Liver (tissue), 3 donors: ENCODE results near the gene ERGIC3.

Source experiments
- ATF3 ChIP-seq: IDR thresholded peaks from 2 replicates; pipeline ENCODE4 v1.6.1; 2016; ENCODE audit warnings: antibody characterized with exemption
- CTCF ChIP-seq: fragments of 150-350 bp; IDR thresholded peaks from 2 replicates; pipeline ENCODE4 v1.5.1; 2017; ENCODE audit warnings: improper control_type of control experiment, low read depth, low read length; ENCODE audit not compliant: missing input control
- EGR1 ChIP-seq, 2 donors: IDR thresholded peaks; 2 replicates each; pipeline ENCODE4 v1.6.1; 2016 to 2018; ENCODE audit warnings: antibody characterized with exemption in 2 of 2, low read depth in 2 of 2
- GABPA ChIP-seq, 2 donors: IDR thresholded peaks in 1 of 2; conservative IDR thresholded peaks in 1 of 2; 2 replicates each; pipeline ENCODE4 v1.6.1; 2016; ENCODE audit warnings: antibody characterized with exemption in 2 of 2, mild to moderate bottlenecking in 1 of 2, moderate library complexity in 1 of 2
- HNF4G ChIP-seq: IDR thresholded peaks from 2 replicates; pipeline ENCODE4 v1.6.1; 2016; ENCODE audit warnings: antibody characterized with exemption
- JUND ChIP-seq, 2 donors: IDR thresholded peaks; 2 replicates each; pipeline ENCODE4 v1.6.1; 2016; ENCODE audit warnings: antibody characterized with exemption in 2 of 2
- MAX ChIP-seq: IDR thresholded peaks from 2 replicates; pipeline ENCODE4 v1.6.1; 2016; ENCODE audit warnings: antibody characterized with exemption
- NR2F2 ChIP-seq: IDR thresholded peaks from 2 replicates; pipeline ENCODE4 v1.6.1; 2016; ENCODE audit warnings: antibody characterized with exemption
- RAD21 ChIP-seq, 2 donors: IDR thresholded peaks; 2 replicates each; pipeline ENCODE4 v1.6.1; 2016; ENCODE audit warnings: antibody characterized with exemption in 2 of 2, mild to moderate bottlenecking in 2 of 2
- REST ChIP-seq: IDR thresholded peaks from 2 replicates; pipeline ENCODE4 v1.6.1; 2016; ENCODE audit warnings: antibody characterized with exemption, mild to moderate bottlenecking
- SP1 ChIP-seq: IDR thresholded peaks from 2 replicates; pipeline ENCODE4 v1.6.1; 2018; ENCODE audit warnings: antibody characterized with exemption, mild to moderate bottlenecking
- TAF1 ChIP-seq: conservative IDR thresholded peaks from 2 replicates; pipeline ENCODE4 v1.6.1; 2016; ENCODE audit warnings: antibody characterized with exemption, mild to moderate bottlenecking
- YY1 ChIP-seq: IDR thresholded peaks from 2 replicates; pipeline ENCODE4 v1.6.1; 2016; ENCODE audit warnings: antibody characterized with exemption, mild to moderate bottlenecking
- ZBTB33 ChIP-seq: IDR thresholded peaks from 2 replicates; pipeline ENCODE4 v1.6.1; 2016; ENCODE audit warnings: antibody characterized with exemption
- donor health status: healthy.
- donor health status: healthy.

- TF ChIP-seq CTCF (no peak), YY1 (no peak), MAX (no peak), JUND (IDR thresholded peaks at IDR 0.05) (no peak), TAF1 (no peak), GABPA (IDR thresholded peaks at IDR 0.05 in 1 of 2, conservative IDR thresholded peaks at IDR 0.05 in 1 of 2) (no peak), REST (no peak), NR2F2 (no peak), EGR1 (IDR thresholded peaks at IDR 0.05; ENCODE audit: low read depth in 2 of 2) (no peak), ATF3 (no peak), RAD21 (IDR thresholded peaks at IDR 0.05) (no peak), HNF4G (no peak), ZBTB33 (no peak), SP1 (no peak)
Observed at GRCh38 chr20:35598899-35599775, 57.3 kb downstream of the ERGIC3 start.
